NK-92 (cell line): Measurements from ENCODE around the gene CA11.

Experiments
- DNase-seq: peaks from one replicate; lab custom pipeline; 2025; ENCODE audit not compliant: unreplicated experiment; lab: John Stamatoyannopoulos, UW

The CA11 gene

GRCh38 chr19:48614436-48615230 is 31.4 kb downstream of the CA11 start, which contains the start of gene FAM83E:
FAM83E (minus strand) TSS chr19:48615076; CDS start chr19:48613372, 1,704 bp downstream.
- no peak for DNase-seq

DNA sequence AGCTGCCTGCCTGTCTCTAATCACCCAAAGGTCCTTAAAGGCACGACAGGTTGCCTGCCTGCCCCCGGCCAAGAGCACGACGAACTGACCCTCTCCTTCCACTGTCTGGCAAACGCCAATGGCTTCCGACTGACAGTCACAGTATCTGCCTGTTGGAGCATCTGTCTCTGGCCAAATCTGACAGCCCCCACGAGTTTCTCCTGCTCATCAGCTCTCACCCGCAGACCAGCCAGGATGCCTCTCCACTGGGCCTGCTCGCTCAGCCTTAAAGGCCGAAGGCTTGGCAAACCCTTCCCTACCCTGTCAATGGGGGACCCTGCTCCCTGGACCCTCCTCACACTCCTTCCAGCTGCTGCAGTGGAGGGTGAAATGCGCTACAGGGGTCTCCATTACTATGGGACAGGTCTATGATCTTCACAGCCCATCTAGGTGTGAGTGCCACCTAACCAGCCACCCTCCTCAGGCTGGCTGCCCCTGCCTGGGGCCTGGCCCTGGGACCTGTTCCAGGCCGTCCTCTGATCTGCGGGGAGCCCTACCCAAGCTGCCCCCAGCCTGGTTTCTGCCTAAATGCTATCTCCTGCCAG is 32.0 kb downstream of the CA11 start:
- no peak for DNase-seq

GRCh38 chr19:48613024-48613851 is 32.7 kb downstream of the CA11 start:
- no peak for DNase-seq

- no peak for DNase-seq
These were observed 34.1 kb downstream of the CA11 start for GRCh38 chr19:48611872-48612271.

GRCh38 chr19:48609571-48610108 is 36.3 kb downstream of the CA11 start:
- no peak for DNase-seq

GRCh38 chr19:48608798-48609263 is 37.2 kb downstream of the CA11 start:
- no peak for DNase-seq

DNA sequence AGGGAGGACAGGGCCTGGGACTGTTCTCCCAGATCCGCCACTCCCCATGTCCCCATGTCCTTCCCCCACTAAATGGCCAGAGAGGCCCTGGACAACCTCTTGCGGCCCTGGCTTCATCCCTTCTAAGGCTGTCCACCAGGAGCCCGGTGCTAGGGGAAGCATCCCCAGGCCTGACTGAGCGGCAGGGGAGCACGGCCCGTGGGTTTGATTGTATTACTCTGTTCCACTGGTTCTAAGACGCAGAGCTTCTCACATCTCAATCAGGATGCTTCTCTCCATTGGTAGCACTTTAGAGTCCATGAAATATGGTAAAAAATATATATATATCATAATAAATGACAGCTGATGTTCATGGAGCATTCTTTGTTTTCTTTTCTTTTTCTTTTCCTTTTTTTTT is 38.6 kb downstream of the CA11 start:
- DNase-seq, result no peak

GRCh38 chr19:48606463-48607358 is 39.3 kb downstream of the CA11 start, which contains the start of gene SPACA4:
SPACA4 (plus strand) TSS chr19:48606742; CDS start chr19:48606979, 237 bp downstream.
- no peak for DNase-seq

DNA sequence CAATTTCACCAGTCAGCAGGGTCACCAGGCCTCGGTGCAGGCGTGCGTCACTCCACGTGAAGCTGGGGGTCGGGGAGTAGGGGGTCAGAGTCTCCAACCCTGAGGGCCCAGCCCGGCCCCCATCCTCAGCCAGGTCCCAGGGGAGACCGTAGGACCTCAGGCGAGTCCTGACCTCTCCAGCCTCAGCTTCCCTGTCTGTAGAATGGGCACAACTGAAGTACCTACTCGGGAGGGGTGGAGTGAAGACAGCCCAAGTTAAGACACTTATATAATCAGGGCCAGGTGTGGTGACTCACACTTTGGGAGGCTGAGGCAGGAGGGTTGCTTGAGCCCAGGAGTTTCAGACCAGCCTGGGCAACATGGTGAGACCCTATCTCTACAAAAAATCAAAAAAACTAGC is 42.1 kb downstream of the CA11 start:
- no peak for DNase-seq

GRCh38 chr19:48603449-48603848 is 42.5 kb downstream of the CA11 start:
- no peak for DNase-seq

GRCh38 chr19:48603001-48603400 is 43.0 kb downstream of the CA11 start:
- DNase-seq, result no peak

DNA sequence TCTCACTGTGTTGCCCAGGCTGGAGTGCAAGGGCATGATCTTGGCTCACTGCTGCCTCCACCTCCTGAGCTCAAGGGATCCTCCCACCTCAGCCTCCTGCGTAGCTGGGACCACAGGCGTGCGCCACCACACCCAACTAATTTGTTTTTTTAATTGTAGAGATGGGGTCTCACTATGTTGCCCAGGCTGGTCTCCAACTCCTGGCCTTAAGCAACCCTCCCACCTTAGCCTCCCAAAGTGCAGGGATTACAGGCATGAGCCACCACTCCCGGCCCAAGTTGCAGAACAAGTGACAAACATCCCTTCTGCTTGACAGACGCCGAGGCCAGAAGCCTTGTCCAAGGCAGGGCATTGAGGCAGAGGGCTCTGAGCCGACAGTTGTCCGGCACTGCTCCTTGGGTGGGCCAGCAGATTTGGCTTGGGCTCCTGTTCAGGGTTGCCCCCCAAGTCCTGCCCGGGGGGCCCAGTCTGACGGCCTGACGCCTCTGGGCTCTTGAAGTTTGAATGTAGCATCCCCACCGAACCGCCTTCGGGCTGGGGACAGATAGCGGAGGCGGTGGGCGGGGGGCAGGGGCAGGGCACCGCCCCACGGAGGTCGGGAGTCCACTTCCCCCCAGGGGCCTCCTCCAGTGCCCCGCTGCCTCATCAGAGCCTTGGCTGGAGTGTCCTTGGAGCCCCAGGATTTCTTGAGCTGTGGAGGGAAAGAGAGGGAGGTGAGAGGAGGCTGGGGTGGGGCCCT is 45.1 kb downstream of the CA11 start:
- no peak for DNase-seq

DNA sequence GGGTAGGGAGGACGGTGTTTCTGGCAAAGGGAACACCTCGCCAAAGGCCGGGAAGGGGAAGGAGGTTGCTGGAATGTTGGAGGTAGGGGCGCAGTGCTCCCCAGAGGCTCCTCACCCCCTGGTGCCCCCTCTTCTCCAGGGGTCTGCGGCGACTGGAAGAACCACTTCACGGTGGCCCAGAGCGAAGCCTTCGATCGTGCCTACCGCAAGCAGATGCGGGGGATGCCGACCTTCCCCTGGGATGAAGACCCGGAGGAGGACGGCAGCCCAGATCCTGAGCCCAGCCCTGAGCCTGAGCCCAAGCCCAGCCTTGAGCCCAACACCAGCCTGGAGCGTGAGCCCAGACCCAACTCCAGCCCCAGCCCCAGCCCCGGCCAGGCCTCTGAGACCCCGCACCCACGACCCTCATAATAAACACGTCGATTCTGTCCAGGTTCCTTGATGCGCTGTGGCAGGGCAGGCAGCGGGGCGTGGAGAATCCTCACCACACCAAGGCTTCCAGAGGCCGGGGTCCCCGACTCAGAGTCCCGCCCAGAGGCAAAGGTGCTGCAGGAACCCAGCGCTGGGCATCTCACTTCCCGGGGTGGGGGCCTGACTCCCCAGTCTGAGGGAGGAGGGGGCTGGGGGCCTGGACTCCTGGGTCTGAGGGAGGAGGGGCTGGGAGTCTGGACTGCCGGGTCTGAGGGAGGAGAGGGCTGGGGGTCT is 46.8 kb downstream of the CA11 start:
- no peak for DNase-seq

DNA sequence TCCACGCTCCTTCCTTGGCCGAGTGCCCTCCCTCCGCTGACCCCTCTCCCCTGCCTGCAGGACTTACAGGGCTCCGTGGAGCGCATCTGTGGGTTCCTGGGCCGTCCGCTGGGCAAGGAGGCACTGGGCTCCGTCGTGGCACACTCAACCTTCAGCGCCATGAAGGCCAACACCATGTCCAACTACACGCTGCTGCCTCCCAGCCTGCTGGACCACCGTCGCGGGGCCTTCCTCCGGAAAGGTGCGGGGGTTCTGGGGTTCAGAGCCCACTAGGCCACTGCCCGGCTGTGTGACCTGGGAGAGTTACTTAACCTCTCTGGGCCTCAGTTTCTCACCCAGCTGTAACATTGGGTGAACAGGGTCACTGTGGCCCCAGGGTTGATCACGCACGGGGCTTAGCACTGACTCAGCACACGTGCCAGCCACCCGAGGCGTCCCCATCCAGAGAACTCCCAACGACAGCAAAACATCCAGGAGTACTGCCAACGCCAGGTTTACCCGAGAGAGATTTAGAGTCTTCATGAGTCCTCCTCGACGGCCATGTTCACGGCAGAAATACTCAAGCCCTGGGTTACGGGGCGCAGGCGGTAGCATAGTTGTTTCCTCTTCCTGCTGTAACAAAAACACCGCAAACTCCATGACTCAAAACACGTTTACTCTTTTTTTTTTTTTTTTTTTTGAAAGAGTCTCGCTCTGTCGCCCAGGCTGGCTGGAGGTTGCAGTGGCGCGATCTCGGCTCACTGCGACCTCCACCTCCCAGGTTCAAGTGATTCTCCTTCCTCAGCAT is 49.1 kb downstream of the CA11 start:
- DNase-seq, result no peak

GRCh38 chr19:48596237-48596636 is 49.8 kb downstream of the CA11 start:
- no peak for DNase-seq

DNA sequence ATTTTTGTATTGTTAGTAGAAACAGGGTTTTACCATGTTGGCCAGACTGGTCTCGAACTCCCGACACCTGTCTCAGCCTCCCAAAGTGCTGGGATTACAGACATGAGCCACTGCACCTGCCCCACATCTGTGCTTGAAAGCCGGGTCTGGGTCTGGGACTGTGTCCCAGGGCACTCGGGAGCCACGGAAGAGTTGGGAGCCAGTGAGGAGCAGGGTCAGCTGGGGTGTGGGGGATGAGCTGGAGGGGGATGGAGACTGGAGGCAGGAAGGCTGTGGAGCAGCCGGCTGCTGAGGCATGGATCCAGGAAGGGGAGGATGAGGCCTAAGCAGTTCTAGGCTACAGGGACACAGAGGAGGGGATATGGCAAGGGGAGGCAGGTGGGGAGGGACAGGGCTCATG is 50.2 kb downstream of the CA11 start:
- no peak for DNase-seq

- DNase-seq, result no peak
These were observed 50.8 kb downstream of the CA11 start for GRCh38 chr19:48595171-48595570.

GRCh38 chr19:48591021-48591420 is 55.0 kb downstream of the CA11 start:
- no peak for DNase-seq
